Calu3 (cell line): ENCODE results near the gene DEFB127. TPM values are rescaled to one million over a fixed set of nuclear protein-coding genes. Genes with fewer than 3 reads are reported as not detected.

Source experiments
- BruUV-seq: library from RNA; stranded (reverse); fragments of 400-500 nt; replicated peaks from 2 replicates; lab custom pipeline; 2021; lab: Mats Ljungman, UMichigan
- CTCF ChIA-PET: fragments of 300-600 bp; sonication (Branson Sonifier 250); formaldehyde crosslinking; loops from one replicate; lab custom pipeline; 2022; ENCODE audit warnings: antibody characterized with exemption; lab: Charles Lee
- DNase-seq: peaks from one replicate; pipeline ENCODE4 v3.0.0; 2022
- H3K27ac Mint-ChIP-seq: one replicate; pipeline ENCODE4 v1.8.0; 2022; ENCODE audit warnings: mixed read lengths; ENCODE audit not compliant: unreplicated experiment
- H3K27me3 Mint-ChIP-seq: one replicate; pipeline ENCODE4 v1.8.0; 2022; ENCODE audit warnings: mixed read lengths; ENCODE audit not compliant: unreplicated experiment
- H3K36me3 Mint-ChIP-seq: one replicate; pipeline ENCODE4 v1.8.0; 2022; ENCODE audit warnings: mild to moderate bottlenecking, moderate library complexity, mixed read lengths; ENCODE audit not compliant: insufficient read depth, unreplicated experiment
- H3K4me1 Mint-ChIP-seq: one replicate; pipeline ENCODE4 v1.8.0; 2022; ENCODE audit warnings: mild to moderate bottlenecking, low read depth, mixed read lengths; ENCODE audit not compliant: unreplicated experiment
- H3K4me3 Mint-ChIP-seq: one replicate; pipeline ENCODE4 v1.8.0; 2022; ENCODE audit warnings: mild to moderate bottlenecking, low read depth, moderate library complexity, mixed read lengths; ENCODE audit not compliant: unreplicated experiment
- H3K9me3 Mint-ChIP-seq: one replicate; pipeline ENCODE4 v1.8.0; 2022; ENCODE audit warnings: low read depth, mixed read lengths; ENCODE audit not compliant: unreplicated experiment
- intact Hi-C: fragments of 100-400 bp; cut with micrococcal nuclease; formaldehyde crosslinking; loops from one replicate; pipeline ENCODE4 v1.10.0; 2022; ENCODE audit not compliant: unreplicated experiment
- total RNA-seq: library from RNA; stranded (reverse); gene quantifications from 2 replicates; pipeline ENCODE4 v1.2.3, GENCODE V29; 2022
- TF ChIP-seq, protein P1 (sequence below): fragments of 200-600 bp; IDR thresholded peaks from one replicate; pipeline ENCODE4 v1.8.0; 2022; ENCODE audit warnings: antibody characterized with exemption; ENCODE audit not compliant: unreplicated experiment

DEFB127 gene
- total RNA-seq, 1 experiment from 2014 or later, result not detected

DNA sequence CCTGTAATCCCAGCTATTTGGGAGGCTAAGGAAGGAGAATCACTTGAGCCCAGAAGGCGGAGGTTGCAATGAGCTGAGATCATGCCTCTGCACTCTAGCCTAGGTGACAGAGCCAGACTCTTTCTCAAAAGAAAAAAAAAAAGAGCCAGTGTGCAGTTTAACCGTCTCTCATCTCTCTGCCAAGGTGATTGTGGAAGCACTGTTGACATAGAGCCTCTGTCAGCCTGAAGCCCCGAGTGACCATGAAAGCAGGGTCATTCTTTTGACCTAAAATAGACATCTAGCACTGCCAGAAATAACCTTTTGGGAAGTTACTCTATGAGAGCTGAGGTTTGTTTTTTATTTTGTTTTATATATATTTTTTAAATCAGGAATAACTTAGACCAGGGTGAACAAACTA is 7.4 kb downstream of the DEFB127 start:
- no peak for DNase-seq
- TF ChIP-seq, protein P1, sequence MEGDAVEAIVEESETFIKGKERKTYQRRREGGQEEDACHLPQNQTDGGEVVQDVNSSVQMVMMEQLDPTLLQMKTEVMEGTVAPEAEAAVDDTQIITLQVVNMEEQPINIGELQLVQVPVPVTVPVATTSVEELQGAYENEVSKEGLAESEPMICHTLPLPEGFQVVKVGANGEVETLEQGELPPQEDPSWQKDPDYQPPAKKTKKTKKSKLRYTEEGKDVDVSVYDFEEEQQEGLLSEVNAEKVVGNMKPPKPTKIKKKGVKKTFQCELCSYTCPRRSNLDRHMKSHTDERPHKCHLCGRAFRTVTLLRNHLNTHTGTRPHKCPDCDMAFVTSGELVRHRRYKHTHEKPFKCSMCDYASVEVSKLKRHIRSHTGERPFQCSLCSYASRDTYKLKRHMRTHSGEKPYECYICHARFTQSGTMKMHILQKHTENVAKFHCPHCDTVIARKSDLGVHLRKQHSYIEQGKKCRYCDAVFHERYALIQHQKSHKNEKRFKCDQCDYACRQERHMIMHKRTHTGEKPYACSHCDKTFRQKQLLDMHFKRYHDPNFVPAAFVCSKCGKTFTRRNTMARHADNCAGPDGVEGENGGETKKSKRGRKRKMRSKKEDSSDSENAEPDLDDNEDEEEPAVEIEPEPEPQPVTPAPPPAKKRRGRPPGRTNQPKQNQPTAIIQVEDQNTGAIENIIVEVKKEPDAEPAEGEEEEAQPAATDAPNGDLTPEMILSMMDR, result no peak
- Mint-ChIP-seq H3K27me3 (peaks cover 17% of the 10 kb centered on the region), H3K36me3 (no peaks in the 10 kb centered on the region), H3K27ac (no peak overlapping the region), H3K4me3 (no peak overlapping the region), H3K4me1 (no peaks in the 10 kb centered on the region), H3K9me3 (no peaks in the 10 kb centered on the region)
- no TSS peak for BruUV-seq
- intact Hi-C loops, result no loop called here
- CTCF ChIA-PET, result no interaction called here

DNA sequence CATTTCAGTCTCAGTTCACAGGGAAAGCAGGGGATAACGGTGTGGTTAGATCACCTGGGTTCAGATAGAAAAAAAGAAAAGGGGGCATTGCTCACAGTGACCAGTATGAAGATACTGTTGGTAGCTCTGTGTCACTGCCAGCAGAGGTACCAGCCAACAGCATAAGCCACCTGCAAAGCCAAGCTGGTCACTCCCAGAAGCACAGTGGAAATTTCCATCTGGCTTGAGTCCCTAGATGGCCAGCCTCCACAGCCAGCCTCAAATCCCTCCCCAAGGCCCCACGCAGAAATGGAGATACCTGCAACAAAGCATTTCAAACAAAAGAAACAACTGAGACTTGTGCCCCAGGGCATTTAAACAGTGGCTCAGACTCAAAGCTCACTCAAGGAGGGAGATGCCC is 11.6 kb downstream of the DEFB127 start:
- no peaks in the 10 kb centered on the region for H3K9me3 Mint-ChIP-seq

GRCh38 chr20:184288-184687 is 27.0 kb downstream of the DEFB127 start:
- no peaks in the 10 kb centered on the region for H3K36me3 Mint-ChIP-seq
- TF ChIP-seq, protein P1, result no peak
- no TSS peak for BruUV-seq
- CTCF ChIA-PET, result no interaction called here
- H3K4me3 Mint-ChIP-seq, result no peak overlapping the region
- no peak overlapping the region for H3K27ac Mint-ChIP-seq
- H3K9me3 Mint-ChIP-seq, result peaks cover 4% of the 10 kb centered on the region
- no peak for DNase-seq
- intact Hi-C loops, result no loop called here
- no peaks in the 10 kb centered on the region for H3K4me1 Mint-ChIP-seq
- peaks cover 58% of the 10 kb centered on the region for H3K27me3 Mint-ChIP-seq

More for the DNA sequence above, 11.6 kb downstream of the DEFB127 start:
- Mint-ChIP-seq H3K27ac (no peak overlapping the region), H3K27me3 (peaks cover 14% of the 10 kb centered on the region), H3K36me3 (no peaks in the 10 kb centered on the region), H3K4me1 (no peaks in the 10 kb centered on the region), H3K4me3 (no peak overlapping the region)
- TF ChIP-seq, protein P1, result no peak
- intact Hi-C loops, result no loop called here
- BruUV-seq, result no TSS peak
- DNase-seq, result no peak
- CTCF ChIA-PET, result no interaction called here

DNA sequence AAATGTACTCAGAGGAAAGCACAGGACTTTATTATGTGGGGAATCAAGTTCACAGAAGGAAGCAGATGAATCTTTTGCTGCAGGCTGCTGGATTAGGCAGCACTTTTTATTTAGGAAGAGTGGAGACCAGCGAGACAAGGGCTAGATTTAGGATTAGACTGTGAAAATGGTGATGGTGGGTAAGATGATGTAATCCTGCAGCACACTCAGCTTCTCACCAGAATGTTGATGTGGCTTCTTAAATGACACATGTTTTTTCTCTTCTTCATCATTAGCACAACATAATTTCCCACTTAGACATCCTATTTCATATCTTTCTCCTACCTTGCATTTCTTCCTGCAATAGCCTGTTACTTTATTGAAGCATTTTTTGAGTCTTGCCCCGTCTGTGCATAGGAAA is 30.5 kb downstream of the DEFB127 start:
- CTCF ChIA-PET, result no interaction called here
- Mint-ChIP-seq H3K27ac (no peak overlapping the region), H3K36me3 (no peaks in the 10 kb centered on the region), H3K4me3 (no peak overlapping the region), H3K4me1 (no peaks in the 10 kb centered on the region), H3K27me3 (peaks cover 85% of the 10 kb centered on the region), H3K9me3 (peaks cover 8% of the 10 kb centered on the region)
- intact Hi-C loops, result no loop called here
- DNase-seq, result no peak
- TF ChIP-seq, protein P1, result no peak
- no TSS peak for BruUV-seq
